Peyer's patch (tissue), 4 donors: Measurements from ENCODE around the gene PDAP1. TPM values are rescaled to one million over a fixed set of nuclear protein-coding genes. Genes with fewer than 3 reads are reported as not detected.
A peak's percentile ranks its signal among the peaks of the same experiment; 100 is the strongest.
"Not testable (repeated sequence)": the region's sequence is repeated elsewhere in the genome, so short reads cannot be mapped to it uniquely, and the experiment has no call there.

ENCODE experiments used
- DNase-seq, 3 donors: peaks; one replicate each; pipeline ENCODE4 v3.0.0-alpha.2; 2017 to 2019
- H3K27ac ChIP-seq, 4 donors: fragments of 200-600 bp; sonication (generic); one replicate each; pipeline ENCODE4 v1.5.1; 2016 to 2019
- H3K27me3 ChIP-seq, 2 donors: fragments of 200-600 bp; sonication (generic); one replicate each; pipeline ENCODE4 v1.5.1; 2019
- H3K36me3 ChIP-seq, 3 donors: fragments of 200-600 bp; sonication (generic); one replicate each; pipeline ENCODE4 v1.5.1; 2016 to 2019
- H3K4me1 ChIP-seq, 4 donors: fragments of 200-600 bp; sonication (generic); one replicate each; pipeline ENCODE4 v1.5.1; 2016 to 2019
- H3K4me3 ChIP-seq, 4 donors: fragments of 200-600 bp; sonication (generic); 1 replicate in 3 of 4; 2 replicates in 1 of 4; pipeline ENCODE4 v1.5.1; 2016 to 2019; ENCODE audit warnings: mild to moderate bottlenecking in 1 of 4
- H3K9me3 ChIP-seq, 4 donors: fragments of 200-600 bp; sonication (generic); one replicate each; pipeline ENCODE4 v1.5.1; 2016 to 2019; ENCODE audit warnings: mild to moderate bottlenecking in 1 of 4
- POLR2A ChIP-seq, 2 donors: fragments of 450-650 bp; IDR thresholded peaks; one replicate each; pipeline ENCODE4 v1.5.1; 2017; ENCODE audit warnings: antibody characterized with exemption in 2 of 2, mild to moderate bottlenecking in 2 of 2, moderate library complexity in 2 of 2
- total RNA-seq, 4 donors: library from RNA; depleted of rRNA; stranded (reverse); fragments of >200 nt; gene quantifications; one replicate each; pipeline ENCODE4 v1.1.0, GENCODE V29; 2016
- TF ChIP-seq, protein P1 (sequence below), 6 experiments: fragments of 450-650 bp in 4 of 6; fragments of 200-600 bp in 2 of 6; sonication (generic) in 1 of 6; IDR thresholded peaks; one replicate each; pipeline ENCODE4 v1.5.1; 2017 to 2019; ENCODE audit warnings: antibody characterized with exemption in 6 of 6, mild to moderate bottlenecking in 3 of 6, moderate library complexity in 1 of 6

PDAP1 gene
- total RNA-seq, 4 donors from 2014 or later: 32.4 to 52.0 (median 40.6) TPM

DNA sequence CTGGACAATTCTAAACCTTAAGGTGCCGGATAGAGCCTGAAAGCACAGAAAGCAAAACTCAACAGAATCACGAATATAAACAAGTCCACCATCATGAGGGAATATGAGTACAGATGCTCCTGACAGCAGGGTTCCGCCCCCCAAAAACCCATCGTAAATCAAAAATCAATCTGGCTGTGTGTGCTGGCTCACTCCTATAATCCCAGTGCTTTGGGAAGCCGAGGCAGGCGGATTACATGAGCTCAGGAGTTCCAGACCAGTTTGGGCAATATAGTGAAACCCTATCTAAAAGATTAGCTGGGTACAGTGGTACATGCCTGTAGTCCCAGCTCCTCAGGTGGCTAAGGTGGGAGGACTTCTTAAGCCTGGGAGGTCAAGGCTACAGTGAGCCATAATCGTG is 12.6 kb upstream of the PDAP1 start:
- no peaks in the 10 kb centered on the region for H3K9me3 ChIP-seq
- TF ChIP-seq POLR2A (IDR thresholded peaks at IDR 0.05): no peak
- TF ChIP-seq, protein P1, sequence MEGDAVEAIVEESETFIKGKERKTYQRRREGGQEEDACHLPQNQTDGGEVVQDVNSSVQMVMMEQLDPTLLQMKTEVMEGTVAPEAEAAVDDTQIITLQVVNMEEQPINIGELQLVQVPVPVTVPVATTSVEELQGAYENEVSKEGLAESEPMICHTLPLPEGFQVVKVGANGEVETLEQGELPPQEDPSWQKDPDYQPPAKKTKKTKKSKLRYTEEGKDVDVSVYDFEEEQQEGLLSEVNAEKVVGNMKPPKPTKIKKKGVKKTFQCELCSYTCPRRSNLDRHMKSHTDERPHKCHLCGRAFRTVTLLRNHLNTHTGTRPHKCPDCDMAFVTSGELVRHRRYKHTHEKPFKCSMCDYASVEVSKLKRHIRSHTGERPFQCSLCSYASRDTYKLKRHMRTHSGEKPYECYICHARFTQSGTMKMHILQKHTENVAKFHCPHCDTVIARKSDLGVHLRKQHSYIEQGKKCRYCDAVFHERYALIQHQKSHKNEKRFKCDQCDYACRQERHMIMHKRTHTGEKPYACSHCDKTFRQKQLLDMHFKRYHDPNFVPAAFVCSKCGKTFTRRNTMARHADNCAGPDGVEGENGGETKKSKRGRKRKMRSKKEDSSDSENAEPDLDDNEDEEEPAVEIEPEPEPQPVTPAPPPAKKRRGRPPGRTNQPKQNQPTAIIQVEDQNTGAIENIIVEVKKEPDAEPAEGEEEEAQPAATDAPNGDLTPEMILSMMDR (IDR thresholded peaks at IDR 0.05): no peak
- no peak overlapping the region for H3K27ac ChIP-seq
- H3K27me3 ChIP-seq: no peaks in the 10 kb centered on the region
- DNase-seq: no peak
- H3K4me1 ChIP-seq: no peaks in the 10 kb centered on the region
- H3K4me3 ChIP-seq: no peak overlapping the region
- peaks cover 0 to 79% (median 1%) of the 10 kb centered on the region in 3 donors for H3K36me3 ChIP-seq

DNA sequence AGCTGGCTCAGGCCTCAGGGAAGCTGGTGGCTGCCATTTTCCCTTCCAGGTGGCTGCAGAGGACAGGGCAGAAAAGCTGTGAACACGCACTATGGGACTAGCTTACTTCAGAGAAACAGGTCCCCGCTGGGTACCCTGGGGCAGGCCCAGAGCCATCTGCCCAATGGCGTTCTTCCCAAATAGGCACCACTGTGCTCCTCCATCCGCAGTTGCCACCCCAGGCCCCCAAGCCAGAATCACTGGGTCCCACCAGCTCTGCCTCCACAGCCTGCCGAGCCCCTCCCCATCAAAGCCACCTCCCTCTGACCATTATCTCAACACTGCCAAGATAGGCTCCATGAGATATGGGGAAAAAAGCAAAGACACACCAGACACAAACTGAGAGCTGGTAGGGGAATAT is 11.8 kb upstream of the PDAP1 start:
- TF ChIP-seq, protein P1 (IDR thresholded peaks at IDR 0.05): no peak
- Histone ChIP-seq H3K4me1 (no peaks in the 10 kb centered on the region), H3K27me3 (no peaks in the 10 kb centered on the region), H3K36me3 (peaks cover 0 to 79% (median 4%) of the 10 kb centered on the region in 3 donors), H3K27ac (no peak overlapping the region), H3K9me3 (no peaks in the 10 kb centered on the region), H3K4me3 (no peak overlapping the region)
- no peak for DNase-seq

DNA sequence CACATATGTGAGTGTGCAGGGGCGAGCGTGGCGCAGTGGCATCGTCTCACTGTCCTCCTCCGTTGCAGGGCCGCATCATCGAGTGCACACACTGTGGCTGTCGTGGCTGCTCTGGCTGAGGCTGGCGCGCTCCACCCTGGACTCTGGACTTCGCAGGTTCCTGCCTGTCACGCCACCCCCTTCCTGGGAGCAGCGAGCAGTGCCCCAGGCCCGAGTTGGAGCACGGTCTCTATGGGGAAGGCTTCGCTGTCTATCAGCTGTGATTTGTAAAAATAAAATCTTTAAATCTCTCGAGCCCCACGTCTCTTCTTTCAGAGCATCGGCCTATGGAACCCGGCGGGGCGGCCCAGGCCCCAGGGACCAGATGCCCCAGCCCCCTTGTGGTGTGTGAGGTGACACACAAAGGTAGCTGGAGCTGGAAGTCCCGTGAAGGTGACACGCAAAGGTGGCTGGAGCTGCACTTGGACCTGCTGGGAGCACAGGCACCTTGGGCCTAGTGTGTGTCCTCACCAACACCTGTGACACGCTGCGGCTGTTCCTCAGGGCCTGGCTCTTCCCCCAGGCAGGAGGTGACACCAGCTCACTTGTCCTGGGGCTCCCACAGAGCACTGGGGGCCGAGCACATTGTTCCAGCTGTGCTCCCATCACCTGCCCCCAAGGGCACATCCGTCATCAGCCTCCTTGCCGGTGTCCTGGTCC is 11.1 kb upstream of the PDAP1 start:
- no peak for DNase-seq
- Histone ChIP-seq H3K27me3 (no peaks in the 10 kb centered on the region), H3K4me3 (no peak overlapping the region), H3K27ac (no peak overlapping the region), H3K9me3 (no peaks in the 10 kb centered on the region), H3K4me1 (no peaks in the 10 kb centered on the region), H3K36me3 (peaks cover 0 to 79% (median 4%) of the 10 kb centered on the region in 3 donors)
- TF ChIP-seq, protein P1 (IDR thresholded peaks at IDR 0.05): no peak
- no peak for TF ChIP-seq POLR2A (IDR thresholded peaks at IDR 0.05)

DNA sequence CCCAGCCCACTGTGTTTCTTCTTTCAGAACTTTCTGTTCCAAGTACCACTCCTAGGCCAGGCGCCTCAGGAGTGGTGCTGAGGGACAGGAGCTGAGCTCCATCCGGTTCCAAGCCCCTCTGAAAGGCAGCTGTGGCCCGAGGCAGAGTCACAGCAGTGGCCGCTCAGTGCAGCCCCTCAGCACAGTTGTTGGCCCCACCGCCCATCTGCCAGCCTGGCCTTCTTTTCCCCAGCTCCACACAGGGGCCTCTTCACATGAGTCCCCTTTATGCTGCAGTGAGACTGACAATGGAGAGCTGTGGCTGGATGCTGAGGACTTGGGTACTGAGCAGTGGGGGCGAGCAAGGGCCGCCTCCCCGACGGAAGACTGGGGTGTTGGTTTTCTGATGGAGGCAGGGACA is 9.9 kb upstream of the PDAP1 start:
- no peaks in the 10 kb centered on the region for H3K9me3 ChIP-seq
- DNase-seq: no peak
- H3K4me1 ChIP-seq: no peaks in the 10 kb centered on the region
- peaks cover 0 to 79% (median 4%) of the 10 kb centered on the region in 3 donors for H3K36me3 ChIP-seq
- TF ChIP-seq POLR2A (IDR thresholded peaks at IDR 0.05): no peak
- TF ChIP-seq, protein P1 (IDR thresholded peaks at IDR 0.05): no peak
- H3K27ac ChIP-seq: no peak overlapping the region
- no peaks in the 10 kb centered on the region for H3K27me3 ChIP-seq
- no peak overlapping the region for H3K4me3 ChIP-seq

DNA sequence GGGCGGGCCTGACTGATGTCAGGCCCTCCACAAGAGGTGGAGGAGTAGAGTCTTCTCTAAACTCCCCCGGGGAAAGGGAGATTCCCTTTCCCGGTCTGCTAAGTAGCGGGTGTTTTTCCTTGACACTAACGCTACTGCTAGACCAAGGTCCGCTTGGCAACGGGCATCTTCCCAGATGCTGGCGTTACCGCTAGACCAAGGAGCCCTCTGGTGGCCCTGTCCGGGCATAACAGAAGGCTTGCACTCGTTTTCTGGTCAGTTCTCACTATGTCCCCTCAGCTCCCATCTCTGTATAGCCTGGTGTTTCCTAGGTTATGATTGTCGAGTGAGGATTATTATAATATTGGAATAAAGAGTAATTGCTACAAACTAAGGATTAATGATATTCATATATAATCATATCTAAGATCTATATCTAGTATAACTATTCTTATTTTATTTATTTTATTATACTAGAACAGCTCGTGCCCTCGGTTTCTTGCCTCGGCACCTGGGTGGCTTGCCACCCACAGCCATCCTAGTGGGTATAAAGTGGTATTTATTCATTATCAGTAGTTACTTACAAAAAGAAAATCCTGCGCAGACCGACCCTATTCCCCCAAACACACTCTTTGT is 7.2 kb upstream of the PDAP1 start:
- Histone ChIP-seq H3K27ac (peak overlapping the region in 1 of 4 donors; percentile 39), H3K36me3 (peaks cover 3 to 97% (median 4%) of the 10 kb centered on the region in 3 donors)
- H3K4me3 ChIP-seq, H3K9me3 ChIP-seq, H3K4me1 ChIP-seq, H3K27me3 ChIP-seq: not testable (repeated sequence)
- peak; percentile 35 to 83 (median 76) for DNase-seq
- TF ChIP-seq, protein P1 (IDR thresholded peaks at IDR 0.05): peak in 5 of 6 experiments; percentile 25 to 84 (median 76)
